Iris pigment epithelial cell (primary cell): ENCODE measurements around the gene GGA2.
"Not testable (repeated sequence)": the region's sequence is repeated elsewhere in the genome, so short reads cannot be mapped to it uniquely, and the experiment has no call there.

Source experiments
- DNase-seq: peaks from one replicate; pipeline ENCODE4 v3.0.0-alpha.2; 2011; ENCODE audit warnings: low read depth

Gene GGA2

GRCh38 chr16:23523876-23524385 is 13.6 kb upstream of the GGA2 start:
- DNase-seq, result no peak

GRCh38 chr16:23523321-23523720 is 13.0 kb upstream of the GGA2 start:
- DNase-seq, result no peak

GRCh38 chr16:23521965-23522364 is 11.7 kb upstream of the GGA2 start:
- no peak for DNase-seq

GRCh38 chr16:23521037-23521743 is 10.9 kb upstream of the GGA2 start:
- no peak for DNase-seq

GRCh38 chr16:23520500-23520899 is 10.2 kb upstream of the GGA2 start:
- DNase-seq, result no peak

- DNase-seq, result no peak
Measured at GRCh38 chr16:23519282-23519681, 9.0 kb upstream of the GGA2 start.

GRCh38 chr16:23518435-23518891 is 8.2 kb upstream of the GGA2 start:
- DNase-seq, result peak; percentile 56

GRCh38 chr16:23516366-23517137 is 6.3 kb upstream of the GGA2 start:
- no peak for DNase-seq

GRCh38 chr16:23515881-23516280 is 5.6 kb upstream of the GGA2 start:
- no peak for DNase-seq

- no peak for DNase-seq
Measured at GRCh38 chr16:23514381-23515152, 4.3 kb upstream of the GGA2 start.

- no peak for DNase-seq
Measured at GRCh38 chr16:23512168-23512695, 1.9 kb upstream of the GGA2 start.

GRCh38 chr16:23511731-23512130 is 1.4 kb upstream of the GGA2 start:
- no peak for DNase-seq

- DNase-seq, result not testable (repeated sequence)
Measured at GRCh38 chr16:23510915-23511270, 599 bp upstream of the GGA2 start.

GRCh38 chr16:23509782-23510163 is 521 bp downstream of the GGA2 start:
- DNase-seq, result peak; percentile 43

GRCh38 chr16:23509441-23509754 is 896 bp downstream of the GGA2 start:
- no peak for DNase-seq

- DNase-seq, result peak; percentile 31
Measured at GRCh38 chr16:23508589-23509440, 1.5 kb downstream of the GGA2 start.

- no peak for DNase-seq
Measured at GRCh38 chr16:23506606-23506994, 3.7 kb downstream of the GGA2 start.

- DNase-seq, result peak; percentile 26
Measured at GRCh38 chr16:23505671-23506605, 4.4 kb downstream of the GGA2 start.

- no peak for DNase-seq
Measured at GRCh38 chr16:23505180-23505665, 5.1 kb downstream of the GGA2 start.

GRCh38 chr16:23504453-23505179 is 5.7 kb downstream of the GGA2 start:
- DNase-seq, result peak; percentile 98
